GM23338 (cell line): ENCODE results near the gene NTRK1. TPM values are rescaled to one million over a fixed set of nuclear protein-coding genes. Genes with fewer than 3 reads are reported as not detected.

Experiments
- ATAC-seq: fragments of 200-7000 bp; cut with Tn5 transposase; 3 replicates; pipeline ENCODE4 v1.9.1; 2020
- DNase-seq: peaks from one replicate; pipeline ENCODE4 v3.0.0-alpha.2; 2015; ENCODE audit warnings: low spot score
- H2AFZ ChIP-seq: fragments of 200-600 bp; sonication (generic); 2 replicates; pipeline ENCODE4 v1.8.0; 2016; ENCODE audit warnings: antibody characterized with exemption, mild to moderate bottlenecking, moderate library complexity
- H3F3A ChIP-seq: fragments of 200-600 bp; sonication (generic); replicated peaks from 2 replicates; pipeline ENCODE4 v1.8.0; 2017; ENCODE audit warnings: antibody characterized with exemption, mixed run types, low read depth
- H3K27ac ChIP-seq: fragments of 200-600 bp; sonication (generic); 2 replicates; pipeline ENCODE4 v1.6.1; 2016; ENCODE audit warnings: low read depth
- H3K27me3 ChIP-seq: fragments of 200-600 bp; sonication (generic); 2 replicates; pipeline ENCODE4 v1.8.0; 2016; ENCODE audit warnings: mild to moderate bottlenecking, mixed run types, moderate library complexity; ENCODE audit not compliant: insufficient read depth
- H3K36me3 ChIP-seq: fragments of 200-600 bp; sonication (generic); 2 replicates; pipeline ENCODE4 v1.8.0; 2016; ENCODE audit warnings: mild to moderate bottlenecking; ENCODE audit not compliant: insufficient read depth
- H3K4me1 ChIP-seq: fragments of 200-600 bp; sonication (generic); 2 replicates; pipeline ENCODE4 v1.8.0; 2016; ENCODE audit warnings: mild to moderate bottlenecking, moderate library complexity; ENCODE audit not compliant: insufficient read depth
- H3K4me2 ChIP-seq: fragments of 200-600 bp; sonication (generic); 2 replicates; pipeline ENCODE4 v1.7.1; 2017; ENCODE audit warnings: mixed run types
- H3K4me3 ChIP-seq: fragments of 200-600 bp; sonication (generic); 2 replicates; pipeline ENCODE4 v1.6.1; 2016; ENCODE audit warnings: mixed run types
- H3K79me2 ChIP-seq: fragments of 200-600 bp; sonication (generic); replicated peaks from 2 replicates; pipeline ENCODE4 v1.8.0; 2017; ENCODE audit warnings: mild to moderate bottlenecking; ENCODE audit not compliant: insufficient read depth
- H3K9me2 ChIP-seq: fragments of 200-600 bp; sonication (generic); 2 replicates; pipeline ENCODE4 v1.8.0; 2017; ENCODE audit not compliant: insufficient read depth
- H4K20me1 ChIP-seq: fragments of 200-600 bp; sonication (generic); replicated peaks from 2 replicates; pipeline ENCODE4 v1.8.0; 2017; ENCODE audit warnings: mild to moderate bottlenecking; ENCODE audit not compliant: insufficient read depth
- H3K27ac Mint-ChIP-seq: 2 replicates; pipeline ENCODE4 v1.8.0; 2020; ENCODE audit warnings: inconsistent platforms, mild to moderate bottlenecking, moderate library complexity, mixed read lengths
- H3K27me3 Mint-ChIP-seq: 3 replicates; pipeline ENCODE4 v1.8.0; 2022; ENCODE audit warnings: low read depth, mild to moderate bottlenecking, moderate library complexity, mixed read lengths, inconsistent platforms; ENCODE audit not compliant: insufficient read depth, poor library complexity
- H3K36me3 Mint-ChIP-seq: 3 replicates; pipeline ENCODE4 v1.8.0; 2021; ENCODE audit warnings: low read depth, mild to moderate bottlenecking, inconsistent platforms, moderate library complexity, mixed read lengths
- H3K4me1 Mint-ChIP-seq: 3 replicates; pipeline ENCODE4 v1.8.0; 2020; ENCODE audit warnings: mild to moderate bottlenecking, inconsistent platforms, mixed read lengths
- H3K4me3 Mint-ChIP-seq: 3 replicates; pipeline ENCODE4 v1.8.0; 2021; ENCODE audit warnings: moderate library complexity, mild to moderate bottlenecking, inconsistent platforms, mixed read lengths
- H3K9me3 Mint-ChIP-seq: 3 replicates; pipeline ENCODE4 v1.8.0; 2020; ENCODE audit warnings: moderate library complexity, mild to moderate bottlenecking, inconsistent platforms, mixed read lengths
- CREB1 ChIP-seq: fragments of 250-450 bp; sonication (Bioruptor Pico); IDR thresholded peaks from 2 replicates; pipeline ENCODE4 v1.5.0; 2020; ENCODE audit warnings: low read depth, mild to moderate bottlenecking, moderate library complexity
- EZH2 ChIP-seq: fragments of 200-600 bp; sonication (generic); IDR thresholded peaks from one replicate; pipeline ENCODE4 v1.8.0; 2017; ENCODE audit warnings: antibody characterized with exemption, mild to moderate bottlenecking, low read depth; ENCODE audit not compliant: unreplicated experiment
- EZH2phosphoT487 ChIP-seq: fragments of 200-600 bp; sonication (generic); IDR thresholded peaks from one replicate; pipeline ENCODE4 v1.8.1; 2018; ENCODE audit warnings: antibody characterized with exemption; ENCODE audit not compliant: unreplicated experiment
- STAT1 ChIP-seq: IDR thresholded peaks from one replicate; pipeline ENCODE4 v1.6.1; 2016; ENCODE audit warnings: antibody characterized with exemption; ENCODE audit not compliant: unreplicated experiment
- ZNF331 ChIP-seq: fragments of 250-450 bp; sonication (Bioruptor Pico); IDR thresholded peaks from 2 replicates; pipeline ENCODE4 v1.5.0; 2020; ENCODE audit warnings: low read depth, mild to moderate bottlenecking, moderate library complexity
- polyA plus RNA-seq: library from polyadenylated mRNA; unstranded; fragments of >200 nt; fragmentation: Nextera tagmentation; extraction: Ambion mirVana; gene quantifications from 2 replicates; pipeline ENCODE4 v1.2.1, GENCODE V29; 2016
- total RNA-seq: library from RNA; depleted of rRNA; stranded (reverse); fragments of >200 nt; shearing (Covaris generic); gene quantifications from 2 replicates; pipeline ENCODE4 v1.2.3, GENCODE V29; 2014
- TF ChIP-seq, protein P1 (sequence below): IDR thresholded peaks from 2 replicates; pipeline ENCODE4 v1.6.1; 2016; ENCODE audit warnings: antibody characterized with exemption
- TF ChIP-seq, protein P2 (sequence below): fragments of 250-450 bp; sonication (Bioruptor Pico); IDR thresholded peaks from 2 replicates; pipeline ENCODE4 v1.5.0; 2020; ENCODE audit warnings: mild to moderate bottlenecking, moderate library complexity
- TF ChIP-seq, protein P3 (sequence below): IDR thresholded peaks from one replicate; pipeline ENCODE4 v1.6.1; 2018; ENCODE audit warnings: antibody characterized with exemption; ENCODE audit not compliant: unreplicated experiment

The NTRK1 gene
- total and polyA plus RNA-seq, 2 experiments from 2014 or later = 0.42 to 0.45 TPM

DNA sequence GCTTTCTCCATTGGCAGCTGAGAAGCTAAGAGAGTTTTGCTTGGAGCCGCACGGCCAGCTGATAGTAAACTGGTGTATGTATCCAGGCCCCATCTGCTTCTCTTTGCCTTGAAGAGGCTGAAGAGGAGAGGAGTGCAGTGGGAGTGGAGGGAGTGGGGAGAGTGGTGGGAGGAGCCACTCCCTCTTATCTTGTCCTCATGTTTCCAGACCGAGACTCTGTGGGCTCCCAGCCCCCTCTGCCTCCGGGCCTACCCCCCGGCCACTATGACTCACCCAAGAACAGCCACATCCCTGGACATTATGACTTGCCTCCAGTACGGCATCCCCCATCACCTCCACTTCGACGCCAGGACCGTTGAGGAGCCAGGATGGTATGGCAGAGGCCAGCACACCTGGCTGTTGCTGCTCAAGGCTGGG is 53.8 kb downstream of the NTRK1 start:
- ATAC-seq (no peak), DNase-seq (no peak)
- Histone ChIP-seq H3K36me3 (no peaks in the 10 kb centered on the region), H3K4me2 (no peak overlapping the region), H3K79me2 (no peaks in the 10 kb centered on the region), H4K20me1 (no peaks in the 10 kb centered on the region; the same call in 1 of the 2 replicates), H3F3A (no peaks in the 10 kb centered on the region; the same call in 1 of the 2 replicates), H3K9me2 (no peaks in the 10 kb centered on the region), H3K4me1 (peaks cover 11% of the 10 kb centered on the region), H2AFZ (no peak overlapping the region), H3K4me3 (no peak overlapping the region), H3K27me3 (peaks cover 60% of the 10 kb centered on the region), H3K27ac (no peak overlapping the region)
- TF ChIP-seq CREB1 = no peak
- TF ChIP-seq, protein P1, sequence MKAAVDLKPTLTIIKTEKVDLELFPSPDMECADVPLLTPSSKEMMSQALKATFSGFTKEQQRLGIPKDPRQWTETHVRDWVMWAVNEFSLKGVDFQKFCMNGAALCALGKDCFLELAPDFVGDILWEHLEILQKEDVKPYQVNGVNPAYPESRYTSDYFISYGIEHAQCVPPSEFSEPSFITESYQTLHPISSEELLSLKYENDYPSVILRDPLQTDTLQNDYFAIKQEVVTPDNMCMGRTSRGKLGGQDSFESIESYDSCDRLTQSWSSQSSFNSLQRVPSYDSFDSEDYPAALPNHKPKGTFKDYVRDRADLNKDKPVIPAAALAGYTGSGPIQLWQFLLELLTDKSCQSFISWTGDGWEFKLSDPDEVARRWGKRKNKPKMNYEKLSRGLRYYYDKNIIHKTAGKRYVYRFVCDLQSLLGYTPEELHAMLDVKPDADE = no peak
- TF ChIP-seq ZNF331 (CRISPR knock-in tag) = no peak
- no peak for TF ChIP-seq STAT1
- no peak for TF ChIP-seq EZH2phosphoT487
- TF ChIP-seq EZH2 = no peak
- TF ChIP-seq, protein P2, sequence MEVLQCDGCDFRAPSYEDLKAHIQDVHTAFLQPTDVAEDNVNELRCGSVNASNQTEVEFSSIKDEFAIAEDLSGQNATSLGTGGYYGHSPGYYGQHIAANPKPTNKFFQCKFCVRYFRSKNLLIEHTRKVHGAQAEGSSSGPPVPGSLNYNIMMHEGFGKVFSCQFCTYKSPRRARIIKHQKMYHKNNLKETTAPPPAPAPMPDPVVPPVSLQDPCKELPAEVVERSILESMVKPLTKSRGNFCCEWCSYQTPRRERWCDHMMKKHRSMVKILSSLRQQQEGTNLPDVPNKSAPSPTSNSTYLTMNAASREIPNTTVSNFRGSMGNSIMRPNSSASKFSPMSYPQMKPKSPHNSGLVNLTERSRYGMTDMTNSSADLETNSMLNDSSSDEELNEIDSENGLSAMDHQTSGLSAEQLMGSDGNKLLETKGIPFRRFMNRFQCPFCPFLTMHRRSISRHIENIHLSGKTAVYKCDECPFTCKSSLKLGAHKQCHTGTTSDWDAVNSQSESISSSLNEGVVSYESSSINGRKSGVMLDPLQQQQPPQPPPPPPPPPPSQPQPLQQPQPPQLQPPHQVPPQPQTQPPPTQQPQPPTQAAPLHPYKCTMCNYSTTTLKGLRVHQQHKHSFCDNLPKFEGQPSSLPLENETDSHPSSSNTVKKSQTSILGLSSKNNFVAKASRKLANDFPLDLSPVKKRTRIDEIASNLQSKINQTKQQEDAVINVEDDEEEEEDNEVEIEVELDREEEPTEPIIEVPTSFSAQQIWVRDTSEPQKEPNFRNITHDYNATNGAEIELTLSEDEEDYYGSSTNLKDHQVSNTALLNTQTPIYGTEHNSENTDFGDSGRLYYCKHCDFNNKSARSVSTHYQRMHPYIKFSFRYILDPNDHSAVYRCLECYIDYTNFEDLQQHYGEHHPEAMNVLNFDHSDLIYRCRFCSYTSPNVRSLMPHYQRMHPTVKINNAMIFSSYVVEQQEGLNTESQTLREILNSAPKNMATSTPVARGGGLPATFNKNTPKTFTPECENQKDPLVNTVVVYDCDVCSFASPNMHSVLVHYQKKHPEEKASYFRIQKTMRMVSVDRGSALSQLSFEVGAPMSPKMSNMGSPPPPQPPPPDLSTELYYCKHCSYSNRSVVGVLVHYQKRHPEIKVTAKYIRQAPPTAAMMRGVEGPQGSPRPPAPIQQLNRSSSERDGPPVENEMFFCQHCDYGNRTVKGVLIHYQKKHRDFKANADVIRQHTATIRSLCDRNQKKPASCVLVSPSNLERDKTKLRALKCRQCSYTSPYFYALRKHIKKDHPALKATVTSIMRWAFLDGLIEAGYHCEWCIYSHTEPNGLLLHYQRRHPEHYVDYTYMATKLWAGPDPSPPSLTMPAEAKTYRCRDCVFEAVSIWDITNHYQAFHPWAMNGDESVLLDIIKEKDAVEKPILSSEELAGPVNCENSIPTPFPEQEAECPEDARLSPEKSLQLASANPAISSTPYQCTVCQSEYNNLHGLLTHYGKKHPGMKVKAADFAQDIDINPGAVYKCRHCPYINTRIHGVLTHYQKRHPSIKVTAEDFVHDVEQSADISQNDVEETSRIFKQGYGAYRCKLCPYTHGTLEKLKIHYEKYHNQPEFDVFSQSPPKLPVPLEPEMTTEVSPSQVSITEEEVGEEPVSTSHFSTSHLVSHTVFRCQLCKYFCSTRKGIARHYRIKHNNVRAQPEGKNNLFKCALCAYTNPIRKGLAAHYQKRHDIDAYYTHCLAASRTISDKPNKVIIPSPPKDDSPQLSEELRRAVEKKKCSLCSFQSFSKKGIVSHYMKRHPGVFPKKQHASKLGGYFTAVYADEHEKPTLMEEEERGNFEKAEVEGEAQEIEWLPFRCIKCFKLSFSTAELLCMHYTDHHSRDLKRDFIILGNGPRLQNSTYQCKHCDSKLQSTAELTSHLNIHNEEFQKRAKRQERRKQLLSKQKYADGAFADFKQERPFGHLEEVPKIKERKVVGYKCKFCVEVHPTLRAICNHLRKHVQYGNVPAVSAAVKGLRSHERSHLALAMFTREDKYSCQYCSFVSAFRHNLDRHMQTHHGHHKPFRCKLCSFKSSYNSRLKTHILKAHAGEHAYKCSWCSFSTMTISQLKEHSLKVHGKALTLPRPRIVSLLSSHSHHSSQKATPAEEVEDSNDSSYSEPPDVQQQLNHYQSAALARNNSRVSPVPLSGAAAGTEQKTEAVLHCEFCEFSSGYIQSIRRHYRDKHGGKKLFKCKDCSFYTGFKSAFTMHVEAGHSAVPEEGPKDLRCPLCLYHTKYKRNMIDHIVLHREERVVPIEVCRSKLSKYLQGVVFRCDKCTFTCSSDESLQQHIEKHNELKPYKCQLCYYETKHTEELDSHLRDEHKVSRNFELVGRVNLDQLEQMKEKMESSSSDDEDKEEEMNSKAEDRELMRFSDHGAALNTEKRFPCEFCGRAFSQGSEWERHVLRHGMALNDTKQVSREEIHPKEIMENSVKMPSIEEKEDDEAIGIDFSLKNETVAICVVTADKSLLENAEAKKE (CRISPR knock-in tag) = no peak
- TF ChIP-seq, protein P3, sequence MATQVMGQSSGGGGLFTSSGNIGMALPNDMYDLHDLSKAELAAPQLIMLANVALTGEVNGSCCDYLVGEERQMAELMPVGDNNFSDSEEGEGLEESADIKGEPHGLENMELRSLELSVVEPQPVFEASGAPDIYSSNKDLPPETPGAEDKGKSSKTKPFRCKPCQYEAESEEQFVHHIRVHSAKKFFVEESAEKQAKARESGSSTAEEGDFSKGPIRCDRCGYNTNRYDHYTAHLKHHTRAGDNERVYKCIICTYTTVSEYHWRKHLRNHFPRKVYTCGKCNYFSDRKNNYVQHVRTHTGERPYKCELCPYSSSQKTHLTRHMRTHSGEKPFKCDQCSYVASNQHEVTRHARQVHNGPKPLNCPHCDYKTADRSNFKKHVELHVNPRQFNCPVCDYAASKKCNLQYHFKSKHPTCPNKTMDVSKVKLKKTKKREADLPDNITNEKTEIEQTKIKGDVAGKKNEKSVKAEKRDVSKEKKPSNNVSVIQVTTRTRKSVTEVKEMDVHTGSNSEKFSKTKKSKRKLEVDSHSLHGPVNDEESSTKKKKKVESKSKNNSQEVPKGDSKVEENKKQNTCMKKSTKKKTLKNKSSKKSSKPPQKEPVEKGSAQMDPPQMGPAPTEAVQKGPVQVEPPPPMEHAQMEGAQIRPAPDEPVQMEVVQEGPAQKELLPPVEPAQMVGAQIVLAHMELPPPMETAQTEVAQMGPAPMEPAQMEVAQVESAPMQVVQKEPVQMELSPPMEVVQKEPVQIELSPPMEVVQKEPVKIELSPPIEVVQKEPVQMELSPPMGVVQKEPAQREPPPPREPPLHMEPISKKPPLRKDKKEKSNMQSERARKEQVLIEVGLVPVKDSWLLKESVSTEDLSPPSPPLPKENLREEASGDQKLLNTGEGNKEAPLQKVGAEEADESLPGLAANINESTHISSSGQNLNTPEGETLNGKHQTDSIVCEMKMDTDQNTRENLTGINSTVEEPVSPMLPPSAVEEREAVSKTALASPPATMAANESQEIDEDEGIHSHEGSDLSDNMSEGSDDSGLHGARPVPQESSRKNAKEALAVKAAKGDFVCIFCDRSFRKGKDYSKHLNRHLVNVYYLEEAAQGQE = no peak
- Mint-ChIP-seq H3K4me1 (peaks cover 16% of the 10 kb centered on the region), H3K4me3 (no peak overlapping the region), H3K36me3 (no peaks in the 10 kb centered on the region), H3K9me3 (no peaks in the 10 kb centered on the region), H3K27me3 (peaks cover 24% of the 10 kb centered on the region), H3K27ac (no peak overlapping the region)
